ENCODE measurements around the gene TMEM117.
"Not testable (repeated sequence)": the region's sequence is repeated elsewhere in the genome, so short reads cannot be mapped to it uniquely, and the experiment has no call there.

The TMEM117 gene

GRCh38 chr12:44025499-44025898 lies 189.6 kb downstream of the TMEM117 start:
- DNase-seq (ENCODE audit: low read depth) = no peak

GRCh38 chr12:44026046-44026445 lies 190.2 kb downstream of the TMEM117 start:
- DNase-seq (ENCODE audit: low read depth) = no peak

DNA sequence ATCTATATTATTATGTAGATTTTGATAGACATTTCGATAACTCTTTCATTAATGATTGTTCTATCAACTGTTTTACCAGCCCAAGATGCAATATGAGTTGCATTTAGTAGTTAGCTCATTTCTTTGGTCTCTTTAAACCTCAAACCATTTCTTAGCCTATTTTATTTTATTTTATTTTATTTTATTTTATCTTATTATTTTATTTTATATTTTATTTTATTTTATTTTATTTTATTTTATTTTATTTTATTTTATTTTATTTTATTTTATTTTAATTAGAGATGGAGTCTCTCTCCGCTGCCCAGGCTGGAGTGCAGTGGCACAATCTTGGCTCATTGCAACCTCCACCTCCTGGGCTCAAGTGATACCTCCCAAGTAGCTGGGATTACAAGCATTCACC lies 191.0 kb downstream of the TMEM117 start:
- DNase-seq (ENCODE audit: low read depth) = not testable (repeated sequence)

- DNase-seq (ENCODE audit: low read depth) = no peak
Observed at GRCh38 chr12:44029194-44029593, 193.3 kb downstream of the TMEM117 start.

GRCh38 chr12:44031472-44032185 lies 195.7 kb downstream of the TMEM117 start:
- DNase-seq (ENCODE audit: low read depth) = no peak

GRCh38 chr12:44034906-44035305 lies 199.0 kb downstream of the TMEM117 start:
- no peak for DNase-seq (ENCODE audit: low read depth)

- DNase-seq (ENCODE audit: low read depth) = no peak
Observed at GRCh38 chr12:44036875-44037443, 201.1 kb downstream of the TMEM117 start.

DNA sequence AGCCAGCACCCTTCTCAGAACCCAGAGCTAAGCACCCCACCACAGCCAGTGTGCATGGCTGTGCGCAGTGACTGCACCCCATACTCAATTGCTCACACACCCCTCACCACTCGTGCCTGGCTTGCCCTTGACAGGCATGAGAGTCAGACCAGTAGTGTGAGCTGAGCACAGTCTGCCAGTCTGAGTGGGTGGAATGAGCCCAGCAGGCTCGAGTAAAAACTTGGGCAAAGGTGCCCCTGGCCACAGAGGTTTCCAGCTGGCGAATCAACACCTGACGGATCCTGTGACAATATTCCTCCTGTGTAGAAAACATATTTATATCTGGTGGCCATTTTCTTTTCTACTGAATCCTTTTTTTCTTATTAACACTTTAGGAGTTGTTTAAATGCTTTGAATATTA lies 202.5 kb downstream of the TMEM117 start:
- DNase-seq (ENCODE audit: low read depth) = no peak

GRCh38 chr12:44044491-44044890 lies 208.6 kb downstream of the TMEM117 start:
- not testable (repeated sequence) for DNase-seq (ENCODE audit: low read depth)

DNA sequence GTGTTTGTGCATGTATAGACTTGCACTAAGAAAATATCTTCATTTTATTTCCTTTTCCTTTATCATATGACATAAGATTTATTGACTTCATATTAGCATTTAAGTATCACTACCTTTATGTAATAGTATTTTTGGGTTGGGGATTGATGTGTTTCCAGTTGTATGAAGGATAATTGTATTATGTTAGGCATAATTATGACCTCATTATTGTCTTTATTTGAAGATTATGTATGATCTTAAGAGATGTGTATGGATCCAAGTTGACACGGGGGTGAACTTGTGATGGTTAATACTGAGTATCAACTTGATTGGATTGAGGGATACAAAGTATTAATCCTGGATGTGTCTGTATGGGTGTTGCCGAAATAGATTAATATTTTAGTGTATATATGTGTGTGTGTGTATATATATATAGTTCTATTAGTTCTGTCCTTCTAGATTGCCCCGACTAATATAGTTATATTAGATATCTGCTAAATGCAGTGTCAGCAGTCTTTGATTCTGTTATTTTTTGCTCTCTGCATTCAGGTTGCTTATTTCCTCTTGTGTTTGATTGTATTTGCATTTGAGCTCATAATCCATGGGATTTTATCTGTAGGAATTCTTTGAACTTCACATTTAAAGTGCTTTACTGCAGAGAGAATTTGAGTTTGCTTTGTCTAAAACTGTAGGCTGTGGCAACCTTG lies 211.0 kb downstream of the TMEM117 start:
- DNase-seq (ENCODE audit: low read depth) = no peak

- DNase-seq (ENCODE audit: low read depth) = no peak
Observed at GRCh38 chr12:44052554-44052953, 216.7 kb downstream of the TMEM117 start.

DNA sequence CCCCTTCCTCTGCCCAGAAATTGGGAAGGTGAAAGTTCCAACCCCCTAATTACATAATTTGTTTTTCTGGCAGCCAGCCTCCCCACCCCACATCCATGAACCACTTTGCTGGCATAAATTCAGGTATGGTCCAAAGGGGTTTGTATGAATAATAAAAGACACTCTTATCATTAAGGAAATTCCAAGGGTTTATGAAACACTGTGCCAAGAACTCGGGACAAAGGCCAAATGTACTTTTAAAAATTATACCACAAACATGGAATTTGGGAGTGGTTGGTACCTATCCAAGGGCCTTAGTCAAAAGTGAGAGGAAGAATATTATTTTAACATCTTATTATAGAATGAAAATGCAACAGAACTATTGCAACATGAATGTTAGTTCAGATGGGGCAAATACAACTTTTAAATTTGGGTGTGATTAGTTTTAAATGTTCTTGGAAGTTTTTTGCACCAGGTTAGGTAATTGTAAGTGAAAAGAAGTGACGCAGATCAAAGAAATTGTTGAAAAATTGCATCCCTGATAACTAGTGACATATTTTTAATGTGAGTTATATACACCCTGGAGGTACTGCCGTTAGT lies 217.8 kb downstream of the TMEM117 start:
- no peak for DNase-seq (ENCODE audit: low read depth)

DNA sequence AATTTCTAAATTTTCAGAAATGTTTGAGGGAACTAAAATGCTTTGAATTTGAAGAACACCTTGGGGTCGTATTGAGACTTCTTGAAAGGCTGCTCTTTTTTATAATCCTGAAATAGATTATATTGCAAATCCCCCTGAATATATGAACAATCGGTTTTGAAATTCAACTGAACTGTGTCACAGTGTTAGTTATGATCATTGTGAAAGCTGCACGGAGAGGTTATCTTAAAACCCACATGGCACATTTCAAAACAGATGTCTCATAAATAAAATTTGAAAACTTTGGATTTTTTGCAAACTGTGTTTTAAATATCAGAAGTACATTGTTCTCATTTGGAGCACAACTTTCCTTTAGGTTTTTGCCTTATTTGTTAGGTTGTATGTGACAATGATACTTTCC lies 218.4 kb downstream of the TMEM117 start:
- DNase-seq (ENCODE audit: low read depth) = no peak

GRCh38 chr12:44058366-44058765 lies 222.5 kb downstream of the TMEM117 start:
- DNase-seq (ENCODE audit: low read depth) = no peak

DNA sequence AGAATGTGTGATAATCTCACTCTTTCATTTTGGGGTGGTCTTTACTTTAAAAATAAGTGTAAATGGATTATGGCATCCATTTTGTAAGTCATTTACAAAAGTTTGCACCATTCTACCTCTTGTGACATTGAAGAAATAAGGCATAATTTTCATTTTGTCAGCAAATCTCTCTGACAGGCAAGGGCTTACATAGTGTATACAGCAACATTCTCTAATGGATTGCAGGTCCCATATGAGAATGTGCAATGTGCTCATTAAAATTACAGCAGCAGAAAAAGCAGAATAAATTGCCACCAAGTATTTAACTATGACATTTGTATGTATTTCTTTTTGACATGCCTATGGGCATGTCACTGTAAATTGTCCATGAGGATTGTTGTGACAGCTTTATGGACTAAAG lies 223.6 kb downstream of the TMEM117 start:
- DNase-seq (ENCODE audit: low read depth) = no peak

GRCh38 chr12:44063671-44064070 lies 227.8 kb downstream of the TMEM117 start:
- no peak for DNase-seq (ENCODE audit: low read depth)

DNA sequence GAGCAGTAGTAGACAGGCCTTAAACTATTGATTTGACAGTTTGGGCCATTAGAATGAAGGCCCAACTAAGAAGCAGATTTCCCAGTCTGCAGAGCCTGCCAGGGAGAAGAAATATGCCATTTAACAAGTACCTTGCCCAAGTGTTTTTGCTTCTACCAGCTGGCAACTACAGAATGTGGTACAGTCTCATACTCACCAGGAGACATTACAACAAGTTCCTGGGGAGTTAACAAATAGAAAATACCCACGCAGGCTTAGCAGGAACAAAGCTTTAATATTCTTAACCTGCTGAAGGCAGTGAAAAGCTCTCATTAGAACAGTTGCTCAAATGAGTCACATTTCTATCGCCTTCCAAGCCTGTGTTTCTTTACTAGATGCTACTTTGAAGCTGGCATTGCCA lies 241.0 kb downstream of the TMEM117 start:
- DNase-seq (ENCODE audit: low read depth) = no peak

GRCh38 chr12:44077294-44077693 lies 241.4 kb downstream of the TMEM117 start:
- no peak for DNase-seq (ENCODE audit: low read depth)

DNA sequence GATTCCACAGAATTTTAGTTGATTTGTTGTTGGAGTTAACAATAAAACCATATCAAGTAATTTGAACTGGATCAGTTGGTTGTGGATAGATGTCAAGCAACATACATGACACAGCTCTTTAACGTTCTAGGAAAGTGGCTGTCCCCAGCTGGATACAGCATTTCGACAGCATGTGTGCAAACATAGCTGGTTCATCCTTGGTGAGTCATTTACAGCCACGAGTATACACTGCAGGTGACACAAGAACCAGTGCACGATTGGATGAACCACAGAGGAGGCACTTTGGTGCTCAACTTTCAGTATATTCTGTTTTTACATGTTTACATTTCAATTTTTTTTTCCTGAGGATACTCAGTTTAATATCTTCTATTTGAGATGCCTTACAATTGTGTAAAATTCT lies 242.4 kb downstream of the TMEM117 start:
- no peak for DNase-seq (ENCODE audit: low read depth)

- no peak for DNase-seq (ENCODE audit: low read depth)
Observed at GRCh38 chr12:44088647-44089046, 252.8 kb downstream of the TMEM117 start.

DNA sequence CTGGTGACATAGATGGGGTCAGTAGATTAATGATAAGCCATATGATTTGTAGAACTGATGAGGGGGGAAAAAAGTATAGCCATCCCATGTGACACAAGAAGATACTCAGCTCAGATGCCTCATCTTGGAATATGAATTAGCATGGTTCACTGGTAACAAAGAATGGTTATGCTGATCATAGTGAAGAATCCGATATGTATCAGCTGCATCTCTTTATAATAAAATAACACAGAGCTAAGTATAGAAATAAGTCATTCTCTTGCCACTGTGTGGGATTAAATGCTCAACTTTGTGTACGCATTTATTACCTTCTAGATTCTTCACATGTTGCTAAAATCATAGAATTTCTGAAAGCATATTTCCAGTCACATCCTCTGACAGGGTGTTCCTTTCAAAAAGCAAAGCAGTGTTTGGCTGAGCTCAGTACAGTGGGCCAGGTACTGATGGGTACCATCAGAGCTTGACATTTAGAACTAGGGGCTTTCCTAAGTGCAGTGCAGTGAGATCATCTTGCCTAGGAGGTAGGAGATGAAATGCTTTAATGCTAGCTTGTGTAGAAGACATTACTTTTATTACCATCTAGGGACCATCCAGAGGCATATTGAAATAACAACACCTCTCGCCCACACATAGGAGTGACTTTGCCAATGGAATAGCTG lies 256.2 kb downstream of the TMEM117 start:
- no peak for DNase-seq (ENCODE audit: low read depth)

- DNase-seq (ENCODE audit: low read depth) = no peak
Observed at GRCh38 chr12:44098786-44099185, 262.9 kb downstream of the TMEM117 start.

- no peak for DNase-seq (ENCODE audit: low read depth)
Observed at GRCh38 chr12:44099486-44099885, 263.6 kb downstream of the TMEM117 start.
